ENCODE measurements around the gene CORO2B.

GRCh38 chr15:68773036-68773435 lies 194.2 kb downstream of the CORO2B start:
- TF ChIP-seq, protein P1, sequence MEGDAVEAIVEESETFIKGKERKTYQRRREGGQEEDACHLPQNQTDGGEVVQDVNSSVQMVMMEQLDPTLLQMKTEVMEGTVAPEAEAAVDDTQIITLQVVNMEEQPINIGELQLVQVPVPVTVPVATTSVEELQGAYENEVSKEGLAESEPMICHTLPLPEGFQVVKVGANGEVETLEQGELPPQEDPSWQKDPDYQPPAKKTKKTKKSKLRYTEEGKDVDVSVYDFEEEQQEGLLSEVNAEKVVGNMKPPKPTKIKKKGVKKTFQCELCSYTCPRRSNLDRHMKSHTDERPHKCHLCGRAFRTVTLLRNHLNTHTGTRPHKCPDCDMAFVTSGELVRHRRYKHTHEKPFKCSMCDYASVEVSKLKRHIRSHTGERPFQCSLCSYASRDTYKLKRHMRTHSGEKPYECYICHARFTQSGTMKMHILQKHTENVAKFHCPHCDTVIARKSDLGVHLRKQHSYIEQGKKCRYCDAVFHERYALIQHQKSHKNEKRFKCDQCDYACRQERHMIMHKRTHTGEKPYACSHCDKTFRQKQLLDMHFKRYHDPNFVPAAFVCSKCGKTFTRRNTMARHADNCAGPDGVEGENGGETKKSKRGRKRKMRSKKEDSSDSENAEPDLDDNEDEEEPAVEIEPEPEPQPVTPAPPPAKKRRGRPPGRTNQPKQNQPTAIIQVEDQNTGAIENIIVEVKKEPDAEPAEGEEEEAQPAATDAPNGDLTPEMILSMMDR (IDR thresholded peaks at IDR 0.05): no peak
- no peak for TF ChIP-seq JUND (IDR thresholded peaks at IDR 0.05)
- no peak for TF ChIP-seq USF2 (IDR thresholded peaks at IDR 0.05; ENCODE audit: borderline replicate concordance, low read depth, low read length)
- TF ChIP-seq YY1 (IDR thresholded peaks at IDR 0.05; ENCODE audit: low read depth): no peak
- no peak for TF ChIP-seq EZH2phosphoT487 (IDR thresholded peaks at IDR 0.05; ENCODE audit: borderline replicate concordance, low read depth)
- TF ChIP-seq NFIC (IDR thresholded peaks at IDR 0.05; ENCODE audit: borderline replicate concordance): no peak
- no peak for TF ChIP-seq CHD2 (IDR thresholded peaks at IDR 0.05; ENCODE audit: low read length, partially characterized antibody)
